ENCODE measurements around the gene EIF4G3.

DNA sequence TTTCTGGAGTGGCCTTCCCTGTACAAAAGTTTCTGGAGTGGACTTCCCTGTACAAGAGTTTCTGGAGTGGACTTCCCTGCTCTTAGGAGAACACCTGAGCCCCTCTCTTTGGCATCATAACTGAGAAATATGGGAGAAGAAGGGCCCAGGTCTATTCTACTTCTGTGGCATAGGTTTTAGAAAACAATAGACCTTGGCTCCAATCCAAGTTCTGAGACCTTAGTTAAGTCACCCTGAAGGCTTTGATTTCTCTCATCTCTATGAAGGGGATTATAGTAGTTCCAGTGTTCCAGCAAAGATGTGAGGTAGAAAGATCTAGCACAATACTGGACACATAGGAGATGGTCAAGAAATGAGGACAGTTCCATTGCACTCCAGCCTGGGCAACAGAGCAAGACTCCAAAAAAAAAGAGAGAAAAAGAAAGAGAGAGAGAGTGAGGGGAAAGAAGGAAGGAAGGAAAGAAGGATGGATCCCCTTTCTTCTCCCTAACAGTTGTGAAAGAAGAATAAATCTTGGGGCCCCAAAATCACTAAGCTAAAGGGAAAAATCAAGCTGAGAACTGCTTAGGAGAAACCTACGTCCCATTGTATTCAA, 13.3 kb upstream of the EIF4G3 start:
- TF ChIP-seq, protein P1, sequence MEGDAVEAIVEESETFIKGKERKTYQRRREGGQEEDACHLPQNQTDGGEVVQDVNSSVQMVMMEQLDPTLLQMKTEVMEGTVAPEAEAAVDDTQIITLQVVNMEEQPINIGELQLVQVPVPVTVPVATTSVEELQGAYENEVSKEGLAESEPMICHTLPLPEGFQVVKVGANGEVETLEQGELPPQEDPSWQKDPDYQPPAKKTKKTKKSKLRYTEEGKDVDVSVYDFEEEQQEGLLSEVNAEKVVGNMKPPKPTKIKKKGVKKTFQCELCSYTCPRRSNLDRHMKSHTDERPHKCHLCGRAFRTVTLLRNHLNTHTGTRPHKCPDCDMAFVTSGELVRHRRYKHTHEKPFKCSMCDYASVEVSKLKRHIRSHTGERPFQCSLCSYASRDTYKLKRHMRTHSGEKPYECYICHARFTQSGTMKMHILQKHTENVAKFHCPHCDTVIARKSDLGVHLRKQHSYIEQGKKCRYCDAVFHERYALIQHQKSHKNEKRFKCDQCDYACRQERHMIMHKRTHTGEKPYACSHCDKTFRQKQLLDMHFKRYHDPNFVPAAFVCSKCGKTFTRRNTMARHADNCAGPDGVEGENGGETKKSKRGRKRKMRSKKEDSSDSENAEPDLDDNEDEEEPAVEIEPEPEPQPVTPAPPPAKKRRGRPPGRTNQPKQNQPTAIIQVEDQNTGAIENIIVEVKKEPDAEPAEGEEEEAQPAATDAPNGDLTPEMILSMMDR (IDR thresholded peaks at IDR 0.05) = no peak
- TF ChIP-seq POLR2A (IDR thresholded peaks at IDR 0.05) = no peak
- no peak for TF ChIP-seq EP300 (IDR thresholded peaks at IDR 0.05)
